K562 (cell line): Measurements from ENCODE around the gene DIAPH3. TPM values are rescaled to one million over a fixed set of nuclear protein-coding genes. Genes with fewer than 3 reads are reported as not detected.

Experiments used
- ATAC-seq: fragments of 200-7000 bp; cut with Tn5 transposase; 3 replicates; pipeline ENCODE4 v1.9.1; 2020; ENCODE audit warnings: moderate library complexity
- BruUV-seq: library from RNA; stranded (reverse); fragments of 400-500 nt; replicated peaks from 2 replicates; lab custom pipeline; 2021; lab: Mats Ljungman, UMichigan
- CTCF ChIA-PET: fragments of 300-600 bp; formaldehyde crosslinking; extraction: SDS; loops from one replicate; lab custom pipeline; 2021; ENCODE audit warnings: low intra/inter-chr PET ratio; lab: Yijun Ruan, JAX
- POLR2A ChIA-PET: fragments of 300-600, 350-650 bp; sonication (Branson Sonifier 250); formaldehyde crosslinking; extraction: SDS; loops from one replicate; lab custom pipeline; 2021; ENCODE audit warnings: antibody characterized with exemption, inconsistent platforms; lab: Yijun Ruan, JAX
- DNase-seq, 4 experiments: peaks; one replicate each; pipeline versions ENCODE4 v3.0.0 to v3.0.0-alpha.2; 2011 to 2018; ENCODE audit warnings: low spot score in 3 of 4, mixed read lengths in 3 of 4; ENCODE audit errors: extremely low read depth in 1 of 4
- FAIRE-seq: peaks from 2 replicates; lab custom pipeline; 2011; peaks lifted over from hg19 to GRCh38; lab: Jason Lieb, UNC
- H2AFZ ChIP-seq: 2 replicates; pipeline ENCODE4 v1.6.0; 2011; ENCODE audit warnings: low read depth, low read length, control low read depth, inconsistent platforms
- H3K27ac ChIP-seq: fragments of 200-600 bp; 3 replicates; pipeline ENCODE4 v1.8.0; 2011; ENCODE audit warnings: low read depth, mild to moderate bottlenecking, control low read depth, inconsistent platforms, low read length, moderate library complexity, mixed read lengths; ENCODE audit errors: extremely low read depth
- H3K27me3 ChIP-seq, 2 experiments: fragments of 300-600 bp in 1 of 2; 2 replicates in 1 of 2; 3 replicates in 1 of 2; pipeline versions ENCODE4 v1.6.0 to v1.8.0; 2011; ENCODE audit warnings: inconsistent platforms in 2 of 2, low read length in 2 of 2, mild to moderate bottlenecking in 1 of 2, mixed read lengths in 1 of 2, moderate library complexity in 1 of 2; ENCODE audit not compliant: control insufficient read depth in 2 of 2, insufficient read depth in 2 of 2
- H3K36me3 ChIP-seq: fragments of 300-600 bp; 3 replicates; pipeline ENCODE4 v1.8.0; 2011; ENCODE audit warnings: mild to moderate bottlenecking, low read length, inconsistent platforms; ENCODE audit not compliant: control insufficient read depth, insufficient read depth
- H3K4me1 ChIP-seq, 2 experiments: fragments of 200-600 bp in 1 of 2; replicated peaks in 1 of 2; 2 replicates in 1 of 2; 3 replicates in 1 of 2; pipeline versions ENCODE4 v1.5.1 to v1.8.0; 2011; ENCODE audit warnings: inconsistent platforms in 2 of 2, low read length in 2 of 2, mild to moderate bottlenecking in 1 of 2, mixed read lengths in 1 of 2, moderate library complexity in 1 of 2; ENCODE audit not compliant: control insufficient read depth in 2 of 2, insufficient read depth in 2 of 2
- H3K4me2 ChIP-seq: 2 replicates; pipeline ENCODE4 v1.6.1; 2011; ENCODE audit warnings: low read length, control low read depth, inconsistent platforms, mixed read lengths; ENCODE audit not compliant: insufficient read depth
- H3K4me3 ChIP-seq: fragments of 200-600 bp; sonication (generic), shearing (Covaris generic); 2 replicates; pipeline ENCODE4 v1.5.1; 2016; ENCODE audit warnings: control low read depth, inconsistent platforms
- H3K79me2 ChIP-seq: fragments of 200-600 bp; 3 replicates; pipeline ENCODE4 v1.8.0; 2011; ENCODE audit warnings: low read length, inconsistent platforms; ENCODE audit not compliant: control insufficient read depth, insufficient read depth
- H3K9ac ChIP-seq, 2 experiments: 2 replicates each; pipeline versions ENCODE4 v1.6.0 to v1.6.1; 2011; ENCODE audit warnings: low read depth in 2 of 2, low read length in 2 of 2, control low read depth in 1 of 2, inconsistent platforms in 1 of 2, mild to moderate bottlenecking in 1 of 2, mixed read lengths in 1 of 2; ENCODE audit not compliant: insufficient read depth in 1 of 2
- H3K9me1 ChIP-seq: one replicate; pipeline ENCODE4 v1.6.0; 2011; ENCODE audit warnings: inconsistent platforms, mild to moderate bottlenecking, low read length, moderate library complexity; ENCODE audit not compliant: control insufficient read depth, insufficient read depth
- H3K9me3 ChIP-seq: replicated peaks from 2 replicates; pipeline ENCODE4 v1.5.1; 2011; ENCODE audit warnings: low read depth, low read length, inconsistent platforms; ENCODE audit not compliant: control insufficient read depth, insufficient read depth
- H4K20me1 ChIP-seq: replicated peaks from 2 replicates; pipeline ENCODE4 v1.6.1; 2011; ENCODE audit warnings: low read length, inconsistent platforms, mixed read lengths; ENCODE audit not compliant: control insufficient read depth, insufficient read depth
- CBX8 ChIP-seq: fragments of 200-600 bp; sonication (generic); IDR thresholded peaks from 2 replicates; pipeline ENCODE4 v1.6.1; 2012; ENCODE audit warnings: borderline replicate concordance, mixed run types, low read depth, mild to moderate bottlenecking, moderate library complexity, mixed read lengths, low read length, control low read depth, inconsistent platforms; ENCODE audit not compliant: poor library complexity, severe bottlenecking; ENCODE audit errors: extremely low read depth
- CREB1 ChIP-seq, 2 experiments: sonication (generic) in 1 of 2; formaldehyde crosslinking in 1 of 2; IDR thresholded peaks; 2 replicates each; pipeline versions ENCODE4 v1.6.1 to v1.8.0; 2012 to 2022; ENCODE audit warnings: inconsistent platforms in 1 of 2, mild to moderate bottlenecking in 1 of 2, missing genetic modification reagents in 1 of 2, moderate library complexity in 1 of 2
- EP400 ChIP-seq: fragments of 450-650 bp; IDR thresholded peaks from 2 replicates; pipeline ENCODE4 v1.6.1; 2017; ENCODE audit warnings: antibody characterized with exemption, mild to moderate bottlenecking, moderate library complexity
- GTF2E2 ChIP-seq: fragments of 200-800 bp; sonication (Bioruptor generic); IDR thresholded peaks from 2 replicates; pipeline ENCODE4 v1.6.1; 2016; ENCODE audit warnings: missing genetic modification characterization, missing compliant biosample characterization
- KLF1 ChIP-seq: fragments of 450-650 bp; IDR thresholded peaks from 2 replicates; pipeline ENCODE4 v1.6.1; 2016; ENCODE audit warnings: missing genetic modification characterization, missing compliant biosample characterization
- NR2C2 ChIP-seq, 2 experiments: fragments of 200-800 bp in 1 of 2; sonication (Bioruptor generic) in 1 of 2; sonication (generic) in 1 of 2; formaldehyde crosslinking in 1 of 2; IDR thresholded peaks; 2 replicates each; pipeline versions ENCODE4 v1.6.1 to v1.8.0; 2016 to 2022; ENCODE audit warnings: mild to moderate bottlenecking in 1 of 2, missing compliant biosample characterization in 1 of 2, missing genetic modification characterization in 1 of 2, missing genetic modification reagents in 1 of 2
- PHB2 ChIP-seq: fragments of 450-650 bp; IDR thresholded peaks from 2 replicates; pipeline ENCODE4 v1.6.1; 2017; ENCODE audit warnings: low read depth
- RHOXF2B ChIP-seq: fragments of 250-450 bp; sonication (Bioruptor Pico); conservative IDR thresholded peaks from 2 replicates; pipeline ENCODE4 v1.5.1; 2021
- RNF219 ChIP-seq: fragments of 250-450 bp; sonication (Bioruptor Pico); IDR thresholded peaks from 2 replicates; pipeline ENCODE4 v1.5.0; 2022; ENCODE audit warnings: mild to moderate bottlenecking
- TRIM28 ChIP-seq: fragments of 450-650 bp; IDR thresholded peaks from 2 replicates; pipeline ENCODE4 v1.6.1; 2017
- ZBTB7A ChIP-seq: IDR thresholded peaks from 2 replicates; pipeline ENCODE4 v1.6.1; 2011; ENCODE audit warnings: low read depth, mild to moderate bottlenecking, low read length, moderate library complexity, borderline replicate concordance; ENCODE audit not compliant: control insufficient read depth
- ZNF146 ChIP-seq: IDR thresholded peaks from one replicate; pipeline ENCODE4 v1.6.1; 2018; ENCODE audit warnings: missing compliant biosample characterization; ENCODE audit not compliant: unreplicated experiment
- ZNF280A ChIP-seq: fragments of 450-650 bp; IDR thresholded peaks from 2 replicates; pipeline ENCODE4 v1.6.1; 2018; ENCODE audit warnings: mild to moderate bottlenecking, low read depth; ENCODE audit not compliant: partially characterized antibody
- ZNF780A ChIP-seq: fragments of 250-450 bp; sonication (Bioruptor Pico); IDR thresholded peaks from 2 replicates; pipeline ENCODE4 v1.5.0; 2021; ENCODE audit warnings: mild to moderate bottlenecking
- WGBS: fragments of 100-300 bp; shearing (Covaris generic); methylation state at CpG from one replicate; pipeline ENCODE4 v1.1.6; 2016; ENCODE audit warnings: low coverage, mixed read lengths; ENCODE audit not compliant: insufficient coverage; ENCODE audit errors: missing lambda C conversion rate; 5-methylcytosine and 5-hydroxymethylcytosine counted together
- in situ Hi-C: fragments of 300-500 bp; cut with MboI; formaldehyde crosslinking; loops from 4 replicates; pipeline ENCODE4 v1.15.0; 2018; ENCODE audit warnings: inconsistent platforms, mixed read lengths
- intact Hi-C: fragments of 100-400 bp; cut with micrococcal nuclease; formaldehyde crosslinking; loops from 2 replicates; pipeline ENCODE4 v1.14.2; 2022
- polyA plus RNA-seq, 8 experiments: library from polyadenylated mRNA; depleted of rRNA in 4 of 8; stranded (reverse) in 5 of 8; unstranded in 3 of 8; fragments of >200 nt; fragmentation: Nextera tagmentation in 2 of 8; fragmentation: Illumina TruSeq in 1 of 8; extraction: Ambion mirVana in 2 of 8; extraction: Trizol in 1 of 8; gene quantifications; 2 replicates each; pipeline versions ENCODE4 v1.2.1 to v1.2.3, GENCODE V29; 2011 to 2014; ENCODE audit warnings: inconsistent platforms in 1 of 8, missing spikeins in 1 of 8
- total RNA-seq, 7 experiments: library from RNA; depleted of rRNA in 6 of 7; stranded (reverse); fragments of >200 nt in 6 of 7; fragmentation: Illumina TruSeq in 2 of 7; extraction: Trizol in 2 of 7; gene quantifications; 2 replicates each; pipeline versions ENCODE4 v1.2.1 to v1.2.3, GENCODE V29; 2011 to 2021; ENCODE audit warnings: low replicate concordance in 1 of 7

Gene DIAPH3
- total and polyA plus RNA-seq, 9 of the 15 experiments (the other 6 are each of a cell fraction or from before 2014, with no cell fraction given), result 9.0 to 18.7 (median 14.7) TPM

DNA sequence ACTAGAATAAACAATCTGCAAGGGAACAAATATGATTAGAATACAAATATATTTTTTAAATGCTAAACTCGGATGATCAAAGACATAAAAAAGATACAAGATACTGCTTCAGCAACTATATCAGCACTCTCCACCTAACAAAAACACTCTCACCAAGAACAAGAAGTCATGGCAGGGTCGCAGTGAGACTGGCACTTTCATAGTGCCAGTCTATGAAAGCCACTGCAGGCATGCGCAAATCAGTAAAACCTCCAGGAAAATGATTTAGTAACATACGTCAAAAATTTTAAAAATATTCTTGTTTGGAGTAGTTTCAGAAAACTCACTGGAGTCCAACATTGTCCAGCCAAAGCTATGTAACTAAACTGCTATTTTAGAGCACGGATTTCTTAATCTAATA, 295.9 kb downstream of the DIAPH3 start:
- Histone ChIP-seq H3K79me2 (no peaks in the 10 kb centered on the region), H3K27ac (no peak overlapping the region), H3K4me1 (no peaks in the 10 kb centered on the region), H3K9me3 (no peaks in the 10 kb centered on the region), H3K36me3 (no peaks in the 10 kb centered on the region), H4K20me1 (no peaks in the 10 kb centered on the region), H3K4me2 (no peak overlapping the region), H2AFZ (no peak overlapping the region), H3K9ac (no peak overlapping the region), H3K4me3 (no peak overlapping the region), H3K9me1 (no peaks in the 10 kb centered on the region), H3K27me3 (no peaks in the 10 kb centered on the region)
- TF ChIP-seq GTF2E2 (tag) (no peak), NR2C2 (CRISPR knock-in tag; IDR thresholded peaks at IDR 0.05) (no peak), NR2C2 (tag; IDR thresholded peaks at IDR 0.05) (no peak), PHB2 (no peak), KLF1 (tag) (no peak), EP400 (no peak), RNF219 (CRISPR knock-in tag) (no peak), RHOXF2B (no peak), ZBTB7A (no peak), ZNF280A (no peak), CREB1 (IDR thresholded peaks at IDR 0.05) (no peak), CREB1 (CRISPR knock-in tag; IDR thresholded peaks at IDR 0.05) (no peak), ZNF780A (CRISPR knock-in tag) (no peak), ZNF146 (CRISPR knock-in tag) (no peak), CBX8 (no peak), TRIM28 (no peak)
- intact Hi-C loops, result no loop called here
- ChIA-PET CTCF (no interaction called here), POLR2A (no interaction called here)
- FAIRE-seq (no peak), ATAC-seq (no peak), DNase-seq (no peak)
- no TSS peak for BruUV-seq
- in situ Hi-C loops, result no loop called here
- 82% methylated on average over 5 of the region's 5 CpGs for WGBS
